Endometrium (tissue), 2 donors: ENCODE measurements around the gene ATOSA.

Source experiments
- FAIRE-seq: peaks from 2 replicates; lab custom pipeline; 2012; peaks lifted over from hg19 to GRCh38; lab: Jason Lieb, UNC
- donor health status: control.
- donor health status: control.

The ATOSA gene

GRCh38 chr15:52679232-52680040 is at the start of gene ATOSA:
ATOSA (minus strand) TSS chr15:52679388; CDS start chr15:52678021, 1,367 bp downstream.
- no peak for FAIRE-seq

- FAIRE-seq: no peak
Measured at GRCh38 chr15:52728899-52729298, 49.7 kb upstream of the ATOSA start.

- no peak for FAIRE-seq
Measured at GRCh38 chr15:52727815-52728214, 48.6 kb upstream of the ATOSA start.

- no peak for FAIRE-seq
Measured at GRCh38 chr15:52726195-52726594, 47.0 kb upstream of the ATOSA start.

- FAIRE-seq: no peak
Measured at GRCh38 chr15:52718551-52718950, 39.4 kb upstream of the ATOSA start.

- FAIRE-seq: no peak
Measured at GRCh38 chr15:52717924-52718323, 38.7 kb upstream of the ATOSA start.

GRCh38 chr15:52717481-52717880 is 38.3 kb upstream of the ATOSA start:
- no peak for FAIRE-seq

- FAIRE-seq: no peak
Measured at GRCh38 chr15:52716536-52716935, 37.3 kb upstream of the ATOSA start.

- no peak for FAIRE-seq
Measured at GRCh38 chr15:52715411-52715810, 36.2 kb upstream of the ATOSA start.

- FAIRE-seq: no peak
Measured at GRCh38 chr15:52714968-52715367, 35.8 kb upstream of the ATOSA start.

GRCh38 chr15:52710708-52711389 is 31.7 kb upstream of the ATOSA start:
- no peak for FAIRE-seq

- no peak for FAIRE-seq
Measured at GRCh38 chr15:52710050-52710707, 31.0 kb upstream of the ATOSA start.

GRCh38 chr15:52709187-52709981 is 30.2 kb upstream of the ATOSA start:
- no peak for FAIRE-seq

GRCh38 chr15:52706091-52706490 is 26.9 kb upstream of the ATOSA start:
- no peak for FAIRE-seq

- FAIRE-seq: no peak
Measured at GRCh38 chr15:52702390-52702789, 23.2 kb upstream of the ATOSA start.

GRCh38 chr15:52699457-52699856 is 20.3 kb upstream of the ATOSA start:
- no peak for FAIRE-seq

- FAIRE-seq: no peak
Measured at GRCh38 chr15:52698514-52698913, 19.3 kb upstream of the ATOSA start.

GRCh38 chr15:52697051-52697450 is 17.9 kb upstream of the ATOSA start:
- no peak for FAIRE-seq

GRCh38 chr15:52695154-52695553 is 16.0 kb upstream of the ATOSA start:
- no peak for FAIRE-seq

GRCh38 chr15:52689562-52689961 is 10.4 kb upstream of the ATOSA start:
- no peak for FAIRE-seq

- FAIRE-seq: no peak
Measured at GRCh38 chr15:52683580-52683979, 4.4 kb upstream of the ATOSA start.

GRCh38 chr15:52682781-52683180 is 3.6 kb upstream of the ATOSA start:
- FAIRE-seq: no peak
